Adrenal gland (tissue), 5 donors: ENCODE results near the gene FAM181A.

Experiments used
- POLR2A ChIP-seq, 2 donors: fragments of 450-650 bp; IDR thresholded peaks; one replicate each; pipeline ENCODE4 v1.6.1; 2017; ENCODE audit warnings: antibody characterized with exemption in 2 of 2, mild to moderate bottlenecking in 2 of 2, moderate library complexity in 1 of 2
- TF ChIP-seq, protein P1 (sequence below), 6 experiments: fragments of 450-650 bp in 4 of 6; fragments of 200-600 bp in 2 of 6; sonication (generic) in 1 of 6; IDR thresholded peaks; 1 replicate in 5 of 6; 2 replicates in 1 of 6; pipeline versions ENCODE4 v1.5.1 to v1.8.0; 2016 to 2021; ENCODE audit warnings: antibody characterized with exemption in 6 of 6, mild to moderate bottlenecking in 2 of 6, moderate library complexity in 1 of 6
- donor health status: DM: no; HTN: no; CAD: no.

DNA sequence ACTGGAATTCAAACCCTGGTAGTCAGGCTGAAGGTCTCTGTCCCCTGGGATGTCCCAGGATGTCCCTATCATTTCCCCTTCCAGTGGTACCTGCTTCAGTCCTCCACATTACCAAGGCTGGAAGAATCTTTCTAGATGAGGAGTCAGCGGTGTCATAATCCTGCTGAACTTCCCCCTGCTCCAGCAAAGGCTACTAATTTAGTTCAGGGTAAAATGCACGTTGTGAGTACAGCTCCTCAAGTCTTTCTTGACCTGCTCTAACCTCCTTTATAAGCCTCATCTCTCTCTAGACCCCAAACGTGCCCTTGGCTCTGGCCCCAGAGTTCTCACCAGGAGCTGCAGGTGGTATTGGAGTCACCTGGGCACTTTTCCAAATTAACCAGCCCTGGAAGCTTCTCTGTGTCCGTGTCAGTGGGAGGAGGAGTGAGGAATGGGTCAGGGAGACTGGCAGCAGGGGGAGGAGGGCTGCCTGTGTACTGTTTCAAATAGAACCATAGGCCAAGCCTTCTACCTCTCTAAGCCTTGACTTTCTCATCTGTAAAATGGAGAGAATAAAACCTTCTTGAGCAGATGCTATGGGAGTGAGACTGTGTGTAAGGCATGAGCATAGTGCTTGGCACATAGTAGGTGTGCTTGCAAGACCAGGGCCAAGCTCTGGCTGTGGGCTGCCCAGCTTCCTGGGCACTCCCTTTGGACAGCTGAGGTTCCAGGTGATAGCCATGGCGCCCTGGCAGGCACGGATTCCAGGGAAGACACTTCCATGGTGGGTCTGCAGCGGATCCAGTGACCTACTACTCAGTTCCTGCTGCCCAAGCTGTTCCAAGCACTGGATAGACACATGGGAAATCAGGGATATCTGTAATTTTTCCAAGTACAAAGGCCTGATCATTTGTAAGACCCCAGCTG, 24.7 kb downstream of the FAM181A start:
- TF ChIP-seq, protein P1, sequence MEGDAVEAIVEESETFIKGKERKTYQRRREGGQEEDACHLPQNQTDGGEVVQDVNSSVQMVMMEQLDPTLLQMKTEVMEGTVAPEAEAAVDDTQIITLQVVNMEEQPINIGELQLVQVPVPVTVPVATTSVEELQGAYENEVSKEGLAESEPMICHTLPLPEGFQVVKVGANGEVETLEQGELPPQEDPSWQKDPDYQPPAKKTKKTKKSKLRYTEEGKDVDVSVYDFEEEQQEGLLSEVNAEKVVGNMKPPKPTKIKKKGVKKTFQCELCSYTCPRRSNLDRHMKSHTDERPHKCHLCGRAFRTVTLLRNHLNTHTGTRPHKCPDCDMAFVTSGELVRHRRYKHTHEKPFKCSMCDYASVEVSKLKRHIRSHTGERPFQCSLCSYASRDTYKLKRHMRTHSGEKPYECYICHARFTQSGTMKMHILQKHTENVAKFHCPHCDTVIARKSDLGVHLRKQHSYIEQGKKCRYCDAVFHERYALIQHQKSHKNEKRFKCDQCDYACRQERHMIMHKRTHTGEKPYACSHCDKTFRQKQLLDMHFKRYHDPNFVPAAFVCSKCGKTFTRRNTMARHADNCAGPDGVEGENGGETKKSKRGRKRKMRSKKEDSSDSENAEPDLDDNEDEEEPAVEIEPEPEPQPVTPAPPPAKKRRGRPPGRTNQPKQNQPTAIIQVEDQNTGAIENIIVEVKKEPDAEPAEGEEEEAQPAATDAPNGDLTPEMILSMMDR (IDR thresholded peaks at IDR 0.05) = no peak
- no peak for TF ChIP-seq POLR2A (IDR thresholded peaks at IDR 0.05)
